ENCODE measurements around the gene IFRD2. TPM values are rescaled to one million over a fixed set of nuclear protein-coding genes. Genes with fewer than 3 reads are reported as not detected.

IFRD2 gene
- total and polyA plus RNA-seq, 9 of the 15 experiments (the other 6 are each of a cell fraction or from before 2014, with no cell fraction given), result 30.5 to 115 (median 52.8) TPM

DNA sequence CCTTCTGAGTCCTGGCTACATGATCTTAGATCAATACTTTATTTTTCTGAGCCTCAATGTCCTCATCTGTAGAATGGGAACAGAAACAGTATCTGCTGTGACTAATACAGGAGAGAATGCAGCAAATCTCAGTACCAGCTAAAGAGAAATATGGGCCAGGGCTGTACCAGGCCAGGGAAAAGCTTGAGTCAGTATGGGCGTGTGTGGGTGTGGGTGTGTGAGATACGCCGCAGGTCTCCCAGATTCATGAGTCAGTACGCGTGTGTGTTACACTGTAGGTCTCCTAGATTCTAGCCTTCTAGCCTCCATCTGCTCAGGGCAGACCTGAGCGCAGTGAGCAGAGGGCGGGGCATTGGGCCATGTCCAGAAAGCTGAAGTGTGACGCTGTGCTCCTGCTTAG lies 41.0 kb downstream of the IFRD2 start (continued):
- TF ChIP-seq CHD1 (IDR thresholded peaks at IDR 0.05; ENCODE audit: low read length), result no peak
- no peak for TF ChIP-seq NCOA6 (IDR thresholded peaks at IDR 0.05)
- TF ChIP-seq NR4A1 (CRISPR knock-in tag; IDR thresholded peaks at IDR 0.05), result no peak
- TF ChIP-seq NR4A1 (tag; IDR thresholded peaks at IDR 0.05), result no peak
- TF ChIP-seq, protein P1, sequence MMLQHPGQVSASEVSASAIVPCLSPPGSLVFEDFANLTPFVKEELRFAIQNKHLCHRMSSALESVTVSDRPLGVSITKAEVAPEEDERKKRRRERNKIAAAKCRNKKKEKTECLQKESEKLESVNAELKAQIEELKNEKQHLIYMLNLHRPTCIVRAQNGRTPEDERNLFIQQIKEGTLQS (IDR thresholded peaks at IDR 0.05), result peak; percentile 41; the same call in 1 of the 2 replicates
- TF ChIP-seq, protein P1 (CRISPR knock-in tag; conservative IDR thresholded peaks at IDR 0.05), result no peak
- no peak for TF ChIP-seq MYBL2 (IDR thresholded peaks at IDR 0.05; ENCODE audit: low read depth)
- no peak for TF ChIP-seq MYBL2 (CRISPR knock-in tag; IDR thresholded peaks at IDR 0.05; ENCODE audit: borderline replicate concordance)
- TF ChIP-seq, protein P2, sequence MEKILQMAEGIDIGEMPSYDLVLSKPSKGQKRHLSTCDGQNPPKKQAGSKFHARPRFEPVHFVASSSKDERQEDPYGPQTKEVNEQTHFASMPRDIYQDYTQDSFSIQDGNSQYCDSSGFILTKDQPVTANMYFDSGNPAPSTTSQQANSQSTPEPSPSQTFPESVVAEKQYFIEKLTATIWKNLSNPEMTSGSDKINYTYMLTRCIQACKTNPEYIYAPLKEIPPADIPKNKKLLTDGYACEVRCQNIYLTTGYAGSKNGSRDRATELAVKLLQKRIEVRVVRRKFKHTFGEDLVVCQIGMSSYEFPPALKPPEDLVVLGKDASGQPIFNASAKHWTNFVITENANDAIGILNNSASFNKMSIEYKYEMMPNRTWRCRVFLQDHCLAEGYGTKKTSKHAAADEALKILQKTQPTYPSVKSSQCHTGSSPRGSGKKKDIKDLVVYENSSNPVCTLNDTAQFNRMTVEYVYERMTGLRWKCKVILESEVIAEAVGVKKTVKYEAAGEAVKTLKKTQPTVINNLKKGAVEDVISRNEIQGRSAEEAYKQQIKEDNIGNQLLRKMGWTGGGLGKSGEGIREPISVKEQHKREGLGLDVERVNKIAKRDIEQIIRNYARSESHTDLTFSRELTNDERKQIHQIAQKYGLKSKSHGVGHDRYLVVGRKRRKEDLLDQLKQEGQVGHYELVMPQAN (IDR thresholded peaks at IDR 0.05; ENCODE audit: borderline replicate concordance), result no peak
- TF ChIP-seq, protein P3, sequence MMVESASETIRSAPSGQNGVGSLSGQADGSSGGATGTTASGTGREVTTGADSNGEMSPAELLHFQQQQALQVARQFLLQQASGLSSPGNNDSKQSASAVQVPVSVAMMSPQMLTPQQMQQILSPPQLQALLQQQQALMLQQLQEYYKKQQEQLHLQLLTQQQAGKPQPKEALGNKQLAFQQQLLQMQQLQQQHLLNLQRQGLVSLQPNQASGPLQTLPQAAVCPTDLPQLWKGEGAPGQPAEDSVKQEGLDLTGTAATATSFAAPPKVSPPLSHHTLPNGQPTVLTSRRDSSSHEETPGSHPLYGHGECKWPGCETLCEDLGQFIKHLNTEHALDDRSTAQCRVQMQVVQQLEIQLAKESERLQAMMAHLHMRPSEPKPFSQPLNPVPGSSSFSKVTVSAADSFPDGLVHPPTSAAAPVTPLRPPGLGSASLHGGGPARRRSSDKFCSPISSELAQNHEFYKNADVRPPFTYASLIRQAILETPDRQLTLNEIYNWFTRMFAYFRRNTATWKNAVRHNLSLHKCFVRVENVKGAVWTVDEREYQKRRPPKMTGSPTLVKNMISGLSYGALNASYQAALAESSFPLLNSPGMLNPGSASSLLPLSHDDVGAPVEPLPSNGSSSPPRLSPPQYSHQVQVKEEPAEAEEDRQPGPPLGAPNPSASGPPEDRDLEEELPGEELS (CRISPR knock-in tag; IDR thresholded peaks at IDR 0.05; ENCODE audit: borderline replicate concordance), result no peak
- TF ChIP-seq DPF2 (IDR thresholded peaks at IDR 0.05), result peak; percentile 39; the same call in 1 of the 2 replicates
- TF ChIP-seq, protein P4, sequence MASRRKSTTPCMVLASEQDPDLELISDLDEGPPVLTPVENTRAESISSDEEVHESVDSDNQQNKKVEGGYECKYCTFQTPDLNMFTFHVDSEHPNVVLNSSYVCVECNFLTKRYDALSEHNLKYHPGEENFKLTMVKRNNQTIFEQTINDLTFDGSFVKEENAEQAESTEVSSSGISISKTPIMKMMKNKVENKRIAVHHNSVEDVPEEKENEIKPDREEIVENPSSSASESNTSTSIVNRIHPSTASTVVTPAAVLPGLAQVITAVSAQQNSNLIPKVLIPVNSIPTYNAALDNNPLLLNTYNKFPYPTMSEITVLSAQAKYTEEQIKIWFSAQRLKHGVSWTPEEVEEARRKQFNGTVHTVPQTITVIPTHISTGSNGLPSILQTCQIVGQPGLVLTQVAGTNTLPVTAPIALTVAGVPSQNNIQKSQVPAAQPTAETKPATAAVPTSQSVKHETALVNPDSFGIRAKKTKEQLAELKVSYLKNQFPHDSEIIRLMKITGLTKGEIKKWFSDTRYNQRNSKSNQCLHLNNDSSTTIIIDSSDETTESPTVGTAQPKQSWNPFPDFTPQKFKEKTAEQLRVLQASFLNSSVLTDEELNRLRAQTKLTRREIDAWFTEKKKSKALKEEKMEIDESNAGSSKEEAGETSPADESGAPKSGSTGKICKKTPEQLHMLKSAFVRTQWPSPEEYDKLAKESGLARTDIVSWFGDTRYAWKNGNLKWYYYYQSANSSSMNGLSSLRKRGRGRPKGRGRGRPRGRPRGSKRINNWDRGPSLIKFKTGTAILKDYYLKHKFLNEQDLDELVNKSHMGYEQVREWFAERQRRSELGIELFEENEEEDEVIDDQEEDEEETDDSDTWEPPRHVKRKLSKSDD (conservative IDR thresholded peaks at IDR 0.05; ENCODE audit: low read length), result no peak
- 0 out of 4 replicates have a peak, but pooled peaks of 1 of the 2 experiments have one; percentile 51 for TF ChIP-seq TEAD1 (CRISPR knock-in tag; IDR thresholded peaks at IDR 0.05)
- no peak for TF ChIP-seq COPS2 (conservative IDR thresholded peaks at IDR 0.05)
- peak; percentile 25; the same call in 1 of the 2 replicates for TF ChIP-seq TCF3 (CRISPR knock-in tag; IDR thresholded peaks at IDR 0.05)
